ENCODE data around the gene SPATA9. TPM values are rescaled to one million over a fixed set of nuclear protein-coding genes. Genes with fewer than 3 reads are reported as not detected.
"Not testable (repeated sequence)": the region's sequence is repeated elsewhere in the genome, so short reads cannot be mapped to it uniquely, and the experiment has no call there.

Gene SPATA9
- total RNA-seq, 1 experiment from 2014 or later = not detected

GRCh38 chr5:95713960-95714710 is 31.3 kb upstream of the SPATA9 start:
- H3K23me2 ChIP-seq (ENCODE audit: insufficient read length, low read depth, low read length, poor library complexity, severe bottlenecking) = peaks cover 7% of the 10 kb centered on the region
- H3K9me3 ChIP-seq (ENCODE audit: control insufficient read depth, low read depth, low read length) = no peaks in the 10 kb centered on the region
- H3K4ac ChIP-seq (ENCODE audit: low read depth, low read length) = no peak overlapping the region
- H2AFZ ChIP-seq (ENCODE audit: low read length) = no peak overlapping the region
- no peak overlapping the region for H3K18ac ChIP-seq (ENCODE audit: insufficient read length, low read depth, low read length)
- no peak overlapping the region for H3K4me2 ChIP-seq (ENCODE audit: insufficient read depth, insufficient read length, low read length)
- H3K9ac ChIP-seq (ENCODE audit: extremely low read depth, insufficient read length, low read length) = no peak overlapping the region
- H3K79me2 ChIP-seq (ENCODE audit: insufficient read depth, low read length) = no peaks in the 10 kb centered on the region
- no peak overlapping the region for H3K27ac ChIP-seq (ENCODE audit: insufficient read length, low read depth, low read length)
- no peak overlapping the region for H4K8ac ChIP-seq (replicated peaks; ENCODE audit: insufficient read length, low read depth, low read length)
- no peak for DNase-seq
- H3K27me3 ChIP-seq (ENCODE audit: insufficient read depth, low read length) = no peaks in the 10 kb centered on the region; the same call in 1 of the 2 replicates
- H2BK20ac ChIP-seq (ENCODE audit: low read depth, low read length, poor library complexity, severe bottlenecking) = no peak overlapping the region
- no peak overlapping the region for H2AK5ac ChIP-seq (ENCODE audit: insufficient read length, low read length)
- no peak overlapping the region for H2BK12ac ChIP-seq (ENCODE audit: insufficient read length, low read depth, low read length)
- no peaks in the 10 kb centered on the region for H4K20me1 ChIP-seq (ENCODE audit: control insufficient read depth, insufficient read depth, insufficient read length)
- no peak overlapping the region for H2BK120ac ChIP-seq (ENCODE audit: low read depth, low read length, poor library complexity, severe bottlenecking)
- H3K27ac Mint-ChIP-seq = no peak overlapping the region
- no peak overlapping the region for H4K91ac ChIP-seq (ENCODE audit: insufficient read length, low read depth, low read length)
- no peak overlapping the region for H3K14ac ChIP-seq (ENCODE audit: insufficient read depth, low read length)
- H3K56ac ChIP-seq (ENCODE audit: insufficient read length, low read depth, low read length) = no peak overlapping the region
- H3K36me3 Mint-ChIP-seq (ENCODE audit: insufficient read depth in 1 of 3, low read depth in 3 of 3) = no peaks in the 10 kb centered on the region; a peak in 1 of 7 replicates
- H3K4me3 Mint-ChIP-seq = no peak overlapping the region
- H3K9me3 Mint-ChIP-seq = no peaks in the 10 kb centered on the region
- H3K27me3 Mint-ChIP-seq (ENCODE audit: low read depth) = peaks cover 18% of the 10 kb centered on the region
- 100% methylated on average over 1 of the region's 4 CpGs for WGBS (ENCODE audit: extremely low coverage, insufficient read length, low lambda C conversion rate)
- H3T11ph ChIP-seq (ENCODE audit: low read length) = no peak overlapping the region
- H2BK5ac ChIP-seq (ENCODE audit: insufficient read length, low read length) = no peak overlapping the region
- no peak overlapping the region for H4K5ac ChIP-seq (ENCODE audit: insufficient read length, low read depth, low read length)
- no peaks in the 10 kb centered on the region for H3K79me1 ChIP-seq (ENCODE audit: insufficient read depth, low read depth, low read length, poor library complexity, severe bottlenecking)
- H3K23ac ChIP-seq (ENCODE audit: insufficient read length, low read depth, low read length) = no peak overlapping the region
- H2BK15ac ChIP-seq (ENCODE audit: low read depth, low read length) = no peak overlapping the region
- H3K4me1 ChIP-seq (ENCODE audit: insufficient read depth, low read length) = peaks cover 3% of the 10 kb centered on the region
- no peak for TF ChIP-seq CTCF (conservative IDR thresholded peaks at IDR 0.05)
- H3K4me1 Mint-ChIP-seq = peaks cover 29 to 30% of the 10 kb centered on the region in 2 experiments

GRCh38 chr5:95713246-95713645 is 30.5 kb upstream of the SPATA9 start:
- H3K23me2 ChIP-seq (ENCODE audit: insufficient read length, low read depth, low read length, poor library complexity, severe bottlenecking); H3K27ac ChIP-seq (ENCODE audit: insufficient read length, low read depth, low read length); H3K79me2 ChIP-seq (ENCODE audit: insufficient read depth, low read length); H2AFZ ChIP-seq (ENCODE audit: low read length); H3K9ac ChIP-seq (ENCODE audit: extremely low read depth, insufficient read length, low read length); H3K4me3 Mint-ChIP-seq; H3K14ac ChIP-seq (ENCODE audit: insufficient read depth, low read length); H4K5ac ChIP-seq (ENCODE audit: insufficient read length, low read depth, low read length); DNase-seq; H2BK20ac ChIP-seq (ENCODE audit: low read depth, low read length, poor library complexity, severe bottlenecking); H2BK120ac ChIP-seq (ENCODE audit: low read depth, low read length, poor library complexity, severe bottlenecking); H3K56ac ChIP-seq (ENCODE audit: insufficient read length, low read depth, low read length); H3K36me3 Mint-ChIP-seq (ENCODE audit: insufficient read depth in 1 of 3, low read depth in 3 of 3); H2BK5ac ChIP-seq (ENCODE audit: insufficient read length, low read length); H3K23ac ChIP-seq (ENCODE audit: insufficient read length, low read depth, low read length); H2BK15ac ChIP-seq (ENCODE audit: low read depth, low read length); H3K9me3 ChIP-seq (ENCODE audit: control insufficient read depth, low read depth, low read length); H3K4ac ChIP-seq (ENCODE audit: low read depth, low read length); H3K4me2 ChIP-seq (ENCODE audit: insufficient read depth, insufficient read length, low read length); H3K18ac ChIP-seq (ENCODE audit: insufficient read length, low read depth, low read length); H4K20me1 ChIP-seq (ENCODE audit: control insufficient read depth, insufficient read depth, insufficient read length); H2BK12ac ChIP-seq (ENCODE audit: insufficient read length, low read depth, low read length); H3K9me3 Mint-ChIP-seq; H2AK5ac ChIP-seq (ENCODE audit: insufficient read length, low read length); H3K27ac Mint-ChIP-seq; H3K27me3 ChIP-seq (ENCODE audit: insufficient read depth, low read length); H4K8ac ChIP-seq (replicated peaks; ENCODE audit: insufficient read length, low read depth, low read length); H3T11ph ChIP-seq (ENCODE audit: low read length); H3K4me1 ChIP-seq (ENCODE audit: insufficient read depth, low read length); H4K91ac ChIP-seq (ENCODE audit: insufficient read length, low read depth, low read length); H3K79me1 ChIP-seq (ENCODE audit: insufficient read depth, low read depth, low read length, poor library complexity, severe bottlenecking): not testable (repeated sequence)
- H3K4me1 Mint-ChIP-seq = peaks cover 29 to 30% of the 10 kb centered on the region in 2 experiments
- no CpG with 5 or more reads among the region's 5 CpGs for WGBS (ENCODE audit: extremely low coverage, insufficient read length, low lambda C conversion rate)
- peaks cover 27% of the 10 kb centered on the region for H3K27me3 Mint-ChIP-seq (ENCODE audit: low read depth)

Measured in H9 (cell line).